GM12892 (cell line): Measurements from ENCODE around the gene WWOX.

ENCODE experiments used
- DNase-seq: peaks from one replicate; pipeline ENCODE4 v3.0.0; 2011; ENCODE audit not compliant: insufficient read length
- FAIRE-seq: peaks from 2 replicates; lab custom pipeline; 2011; peaks lifted over from hg19 to GRCh38; lab: Jason Lieb, UNC
- POLR2A ChIP-seq: IDR thresholded peaks from 2 replicates; pipeline ENCODE4 v1.6.1; 2011; ENCODE audit warnings: low read depth, low read length, control low read depth
- POLR2AphosphoS5 ChIP-seq: IDR thresholded peaks from 2 replicates; pipeline ENCODE4 v1.6.1; 2011; ENCODE audit warnings: low read depth, low read length, control low read depth
- TAF1 ChIP-seq: IDR thresholded peaks from 2 replicates; pipeline ENCODE4 v1.6.1; 2011; ENCODE audit warnings: low read depth, mild to moderate bottlenecking, control low read depth, low read length, borderline replicate concordance

WWOX gene

GRCh38 chr16:78742501-78743283, 643.2 kb downstream of the WWOX start:
- FAIRE-seq = peak; percentile 84
- TF ChIP-seq TAF1 = no peak
- no peak for TF ChIP-seq POLR2A
- 0 out of 2 replicates have a peak, but pooled peaks have one; percentile 22 for TF ChIP-seq POLR2AphosphoS5

GRCh38 chr16:78743556-78743955, 644.1 kb downstream of the WWOX start:
- DNase-seq (no peak), FAIRE-seq (no peak)
- TF ChIP-seq TAF1 = no peak
- TF ChIP-seq POLR2AphosphoS5 = no peak
- TF ChIP-seq POLR2A = no peak

More at GRCh38 chr16:78742501-78743283, 643.2 kb downstream of the WWOX start:
- peak; percentile 40 for DNase-seq

GRCh38 chr16:78744099-78744498, 644.6 kb downstream of the WWOX start:
- no peak for DNase-seq
- no peak for FAIRE-seq
- no peak for TF ChIP-seq POLR2AphosphoS5
- no peak for TF ChIP-seq TAF1
- no peak for TF ChIP-seq POLR2A

- no peak for TF ChIP-seq POLR2AphosphoS5
- no peak for TF ChIP-seq TAF1
- no peak for TF ChIP-seq POLR2A
- no peak for FAIRE-seq
Observed at GRCh38 chr16:78744796-78745107, 645.3 kb downstream of the WWOX start.

GRCh38 chr16:78745108-78746019, 645.9 kb downstream of the WWOX start:
- TF ChIP-seq POLR2A (no peak), TAF1 (no peak), POLR2AphosphoS5 (no peak)
- DNase-seq (no peak), FAIRE-seq (no peak)

More at GRCh38 chr16:78744796-78745107, 645.3 kb downstream of the WWOX start:
- DNase-seq = no peak

- no peak for FAIRE-seq
- no peak for DNase-seq
- TF ChIP-seq POLR2AphosphoS5 (no peak), TAF1 (no peak), POLR2A (no peak)
Observed at GRCh38 chr16:78746718-78747117, 647.3 kb downstream of the WWOX start.

- DNase-seq (no peak), FAIRE-seq (no peak)
- TF ChIP-seq TAF1 (no peak), POLR2AphosphoS5 (no peak), POLR2A (no peak)
Observed at GRCh38 chr16:78748220-78748929, 648.9 kb downstream of the WWOX start.

- no peak for DNase-seq
- TF ChIP-seq POLR2AphosphoS5 = no peak
- no peak for TF ChIP-seq POLR2A
- no peak for TF ChIP-seq TAF1
- FAIRE-seq = no peak
Observed at GRCh38 chr16:78749745-78750268, 650.4 kb downstream of the WWOX start.

- DNase-seq = no peak
- no peak for FAIRE-seq
- TF ChIP-seq POLR2A (no peak), TAF1 (no peak), POLR2AphosphoS5 (no peak)
Observed at GRCh38 chr16:78750611-78751010, 651.2 kb downstream of the WWOX start.

- FAIRE-seq (no peak), DNase-seq (no peak)
- TF ChIP-seq TAF1 = no peak
Observed at GRCh38 chr16:78751601-78752000, 652.1 kb downstream of the WWOX start.

GRCh38 chr16:78754713-78755112, 655.3 kb downstream of the WWOX start:
- FAIRE-seq = no peak
- DNase-seq = no peak
- TF ChIP-seq POLR2AphosphoS5 (no peak), TAF1 (no peak), POLR2A (no peak)
